HepG2 (cell line): ENCODE measurements around the gene STUB1. TPM values are rescaled to one million over a fixed set of nuclear protein-coding genes. Genes with fewer than 3 reads are reported as not detected.

Experiments used
- ARID2 ChIP-seq: sonication (generic); formaldehyde crosslinking; IDR thresholded peaks from 2 replicates; pipeline ENCODE4 v1.8.1; 2022; ENCODE audit warnings: mild to moderate bottlenecking, missing genetic modification reagents, borderline replicate concordance
- CENPT ChIP-seq: sonication (generic); formaldehyde crosslinking; IDR thresholded peaks from 2 replicates; pipeline ENCODE4 v1.8.0; 2022; ENCODE audit warnings: low read depth, mild to moderate bottlenecking, moderate library complexity, missing genetic modification reagents
- HIC2 ChIP-seq: sonication (generic); formaldehyde crosslinking; IDR thresholded peaks from 2 replicates; pipeline ENCODE4 v1.9.0; 2022; ENCODE audit warnings: low read depth, missing genetic modification reagents
- NAIF1 ChIP-seq: sonication (generic); formaldehyde crosslinking; IDR thresholded peaks from 2 replicates; pipeline ENCODE4 v1.5.0; 2020; ENCODE audit warnings: mild to moderate bottlenecking, missing genetic modification reagents, borderline replicate concordance
- RBFOX2 ChIP-seq: fragments of 200-400 bp; formaldehyde crosslinking; IDR thresholded peaks from 2 replicates; pipeline ENCODE4 v1.6.1; 2017; ENCODE audit warnings: low read depth, mild to moderate bottlenecking, low read length
- REXO4 ChIP-seq: sonication (generic); formaldehyde crosslinking; IDR thresholded peaks from 2 replicates; pipeline ENCODE4 v1.8.0; 2022; ENCODE audit warnings: missing genetic modification reagents, mild to moderate bottlenecking, borderline replicate concordance
- SMARCE1 ChIP-seq: fragments of 450-650 bp; IDR thresholded peaks from 2 replicates; pipeline ENCODE4 v1.6.1; 2017; ENCODE audit warnings: borderline replicate concordance
- SOX5 ChIP-seq: IDR thresholded peaks from 2 replicates; pipeline ENCODE4 v1.6.1; 2016; ENCODE audit warnings: borderline replicate concordance
- TOE1 ChIP-seq: sonication (generic); formaldehyde crosslinking; IDR thresholded peaks from 2 replicates; pipeline ENCODE4 v1.4.0; 2020; ENCODE audit warnings: mild to moderate bottlenecking, missing genetic modification reagents
- U2AF1 ChIP-seq: fragments of 200-400 bp; formaldehyde crosslinking; optimal IDR thresholded peaks from 2 replicates; pipeline ENCODE3; 2017; ENCODE audit warnings: mild to moderate bottlenecking, low read depth, low read length
- UBTF ChIP-seq: sonication (generic); formaldehyde crosslinking; IDR thresholded peaks from 2 replicates; pipeline ENCODE4 v1.4.0; 2020; ENCODE audit warnings: mild to moderate bottlenecking, missing genetic modification reagents
- ZBTB37 ChIP-seq: sonication (generic); formaldehyde crosslinking; IDR thresholded peaks from 2 replicates; pipeline ENCODE4 v1.4.0; 2020; ENCODE audit warnings: mild to moderate bottlenecking, missing genetic modification reagents
- ZBTB43 ChIP-seq: sonication (generic); formaldehyde crosslinking; conservative IDR thresholded peaks from 2 replicates; pipeline ENCODE4 v1.4.0; 2020; ENCODE audit warnings: missing genetic modification reagents
- ZNF652 ChIP-seq: IDR thresholded peaks from 2 replicates; pipeline ENCODE4 v1.6.1; 2016; ENCODE audit warnings: low read depth, borderline replicate concordance
- ZNF672 ChIP-seq: sonication (generic); formaldehyde crosslinking; IDR thresholded peaks from 2 replicates; pipeline ENCODE4 v1.8.1; 2022; ENCODE audit warnings: missing genetic modification reagents
- polyA plus RNA-seq, 8 experiments: library from polyadenylated mRNA; depleted of rRNA in 3 of 8; stranded (reverse) in 7 of 8; unstranded in 1 of 8; fragments of >200 nt; fragmentation: Illumina TruSeq in 4 of 8; extraction: Trizol in 4 of 8; gene quantifications; 2 replicates each; pipeline versions ENCODE4 v1.2.1 to v1.2.3, GENCODE V29; 2011 to 2016; ENCODE audit warnings: low read depth in 4 of 8, missing spikeins in 1 of 8, mixed read lengths in 1 of 8; ENCODE audit not compliant: insufficient read depth in 1 of 8
- total RNA-seq, 5 experiments: library from RNA; depleted of rRNA; stranded (reverse); fragments of >200 nt; fragmentation: Illumina TruSeq; extraction: Trizol; gene quantifications; 2 replicates each; pipeline ENCODE4 v1.2.3, GENCODE V29; 2016; ENCODE audit warnings: low read depth in 1 of 5
- TF ChIP-seq, protein P1 (sequence below): sonication (generic); formaldehyde crosslinking; IDR thresholded peaks from 2 replicates; pipeline ENCODE4 v1.4.0; 2020; ENCODE audit warnings: mild to moderate bottlenecking, missing genetic modification reagents

STUB1 gene
- total and polyA plus RNA-seq, 2 of the 13 experiments (the other 11 are each of a cell fraction or from before 2014, with no cell fraction given) = 52.9 to 78.2 TPM

DNA sequence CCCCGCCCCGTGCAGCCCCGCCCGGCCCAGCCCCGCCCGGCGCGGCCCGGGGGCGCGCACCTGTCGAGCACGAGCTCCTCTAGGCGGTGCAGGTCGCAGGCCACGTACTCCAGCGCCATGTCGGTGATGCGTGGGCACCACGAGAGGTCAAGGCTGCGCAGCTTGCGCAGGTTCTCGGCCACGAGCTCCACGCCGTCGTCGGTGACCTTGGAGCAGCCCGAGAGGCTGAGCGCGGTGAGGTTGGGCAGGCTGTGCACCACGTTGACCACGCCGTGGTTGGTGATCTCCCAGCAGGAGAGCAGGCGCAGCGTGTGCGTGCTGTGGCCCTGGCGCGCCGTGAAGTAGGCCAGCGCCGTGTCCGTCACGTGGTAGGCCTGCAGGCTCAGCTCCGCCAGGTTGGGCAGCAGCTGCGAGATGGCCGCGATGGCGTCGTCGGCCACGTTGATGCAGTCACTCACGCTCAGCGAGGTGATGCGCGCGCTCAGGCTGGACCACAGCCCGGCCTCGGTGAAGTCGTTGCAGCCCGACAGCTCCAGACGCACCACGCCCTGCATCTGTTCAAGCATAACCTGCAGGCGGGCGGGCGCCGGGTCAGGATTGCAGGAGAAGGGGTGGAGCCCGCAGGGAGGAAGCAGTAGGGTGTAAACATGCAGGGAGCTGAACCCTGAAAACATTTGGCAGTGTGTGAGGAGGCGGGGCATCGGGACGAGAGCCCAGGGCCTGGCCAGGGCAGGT, 15.3 kb downstream of the STUB1 start (continued):
- peak; percentile 74 for TF ChIP-seq UBTF (CRISPR knock-in tag)
- TF ChIP-seq SOX5 (CRISPR knock-in tag) = peak; percentile 24; the same call in 1 of the 2 replicates
- 0 out of 2 replicates have a peak, but pooled peaks have one; percentile 68 for TF ChIP-seq ZNF672 (CRISPR knock-in tag)
- TF ChIP-seq, protein P1, sequence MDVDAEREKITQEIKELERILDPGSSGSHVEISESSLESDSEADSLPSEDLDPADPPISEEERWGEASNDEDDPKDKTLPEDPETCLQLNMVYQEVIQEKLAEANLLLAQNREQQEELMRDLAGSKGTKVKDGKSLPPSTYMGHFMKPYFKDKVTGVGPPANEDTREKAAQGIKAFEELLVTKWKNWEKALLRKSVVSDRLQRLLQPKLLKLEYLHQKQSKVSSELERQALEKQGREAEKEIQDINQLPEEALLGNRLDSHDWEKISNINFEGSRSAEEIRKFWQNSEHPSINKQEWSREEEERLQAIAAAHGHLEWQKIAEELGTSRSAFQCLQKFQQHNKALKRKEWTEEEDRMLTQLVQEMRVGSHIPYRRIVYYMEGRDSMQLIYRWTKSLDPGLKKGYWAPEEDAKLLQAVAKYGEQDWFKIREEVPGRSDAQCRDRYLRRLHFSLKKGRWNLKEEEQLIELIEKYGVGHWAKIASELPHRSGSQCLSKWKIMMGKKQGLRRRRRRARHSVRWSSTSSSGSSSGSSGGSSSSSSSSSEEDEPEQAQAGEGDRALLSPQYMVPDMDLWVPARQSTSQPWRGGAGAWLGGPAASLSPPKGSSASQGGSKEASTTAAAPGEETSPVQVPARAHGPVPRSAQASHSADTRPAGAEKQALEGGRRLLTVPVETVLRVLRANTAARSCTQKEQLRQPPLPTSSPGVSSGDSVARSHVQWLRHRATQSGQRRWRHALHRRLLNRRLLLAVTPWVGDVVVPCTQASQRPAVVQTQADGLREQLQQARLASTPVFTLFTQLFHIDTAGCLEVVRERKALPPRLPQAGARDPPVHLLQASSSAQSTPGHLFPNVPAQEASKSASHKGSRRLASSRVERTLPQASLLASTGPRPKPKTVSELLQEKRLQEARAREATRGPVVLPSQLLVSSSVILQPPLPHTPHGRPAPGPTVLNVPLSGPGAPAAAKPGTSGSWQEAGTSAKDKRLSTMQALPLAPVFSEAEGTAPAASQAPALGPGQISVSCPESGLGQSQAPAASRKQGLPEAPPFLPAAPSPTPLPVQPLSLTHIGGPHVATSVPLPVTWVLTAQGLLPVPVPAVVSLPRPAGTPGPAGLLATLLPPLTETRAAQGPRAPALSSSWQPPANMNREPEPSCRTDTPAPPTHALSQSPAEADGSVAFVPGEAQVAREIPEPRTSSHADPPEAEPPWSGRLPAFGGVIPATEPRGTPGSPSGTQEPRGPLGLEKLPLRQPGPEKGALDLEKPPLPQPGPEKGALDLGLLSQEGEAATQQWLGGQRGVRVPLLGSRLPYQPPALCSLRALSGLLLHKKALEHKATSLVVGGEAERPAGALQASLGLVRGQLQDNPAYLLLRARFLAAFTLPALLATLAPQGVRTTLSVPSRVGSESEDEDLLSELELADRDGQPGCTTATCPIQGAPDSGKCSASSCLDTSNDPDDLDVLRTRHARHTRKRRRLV (CRISPR knock-in tag) = peak; percentile 65; the same call in 1 of the 2 replicates
- 0 out of 2 replicates have a peak, but pooled peaks have one; percentile 83 for TF ChIP-seq REXO4 (CRISPR knock-in tag)
- TF ChIP-seq SMARCE1 = no peak
- TF ChIP-seq RBFOX2 = peak; percentile 63; the same call in 1 of the 2 replicates
- TF ChIP-seq U2AF1 = no peak
- peak; percentile 53; the same call in 1 of the 2 replicates for TF ChIP-seq NAIF1 (CRISPR knock-in tag)
- TF ChIP-seq ZBTB43 (CRISPR knock-in tag) = no peak; the same call in 1 of the 2 replicates
- no peak for TF ChIP-seq ZNF652 (CRISPR knock-in tag)
- TF ChIP-seq TOE1 = no peak
- no peak for TF ChIP-seq ARID2 (CRISPR knock-in tag)
- TF ChIP-seq CENPT (CRISPR knock-in tag) = peak; percentile 92; the same call in 1 of the 2 replicates
- TF ChIP-seq HIC2 = peak; percentile 58; the same call in 1 of the 2 replicates
- no peak for TF ChIP-seq ZBTB37
